ENCODE data around the gene FTO. TPM values are rescaled to one million over a fixed set of nuclear protein-coding genes. Genes with fewer than 3 reads are reported as not detected.
"Not testable (repeated sequence)": the region's sequence is repeated elsewhere in the genome, so short reads cannot be mapped to it uniquely, and the experiment has no call there.

FTO gene
- total RNA-seq, 2 donors from 2014 or later = 47.5 to 50.4 TPM

- H3K27ac ChIP-seq = no peak overlapping the region
- intact Hi-C loops (cut with DNase I) = no loop called here
- 85 to 93% methylated on average over 3 of the region's 3 CpGs for WGBS, 2 donors
- H3K4me1 ChIP-seq = no peaks in the 10 kb centered on the region
- no peak overlapping the region for H3K4me3 ChIP-seq
- no peak for ATAC-seq
- H3K36me3 ChIP-seq (replicated peaks in 1 of 2; ENCODE audit: insufficient read depth in 1 of 2, low read depth in 2 of 2) = no peaks in the 10 kb centered on the region
- no peak for TF ChIP-seq POLR2A (IDR thresholded peaks at IDR 0.05)
- TF ChIP-seq CTCF (IDR thresholded peaks at IDR 0.05) = no peak
- no peaks in the 10 kb centered on the region for H3K9me3 ChIP-seq
- DNase-seq = no peak
- no peaks in the 10 kb centered on the region for H3K27me3 ChIP-seq
Observed at GRCh38 chr16:53689636-53690035, 14.3 kb upstream of the FTO start.

GRCh38 chr16:53690771-53691170 lies 13.2 kb upstream of the FTO start:
- no peaks in the 10 kb centered on the region for H3K27me3 ChIP-seq
- 83 to 88% methylated on average over 2 of the region's 2 CpGs for WGBS, 2 donors
- no peak overlapping the region for H3K4me3 ChIP-seq
- ATAC-seq = no peak
- no peaks in the 10 kb centered on the region for H3K4me1 ChIP-seq
- H3K36me3 ChIP-seq (replicated peaks in 1 of 2; ENCODE audit: insufficient read depth in 1 of 2, low read depth in 2 of 2) = no peaks in the 10 kb centered on the region
- no peaks in the 10 kb centered on the region for H3K9me3 ChIP-seq
- intact Hi-C loops (cut with DNase I) = no loop called here
- no peak for DNase-seq
- no peak overlapping the region for H3K27ac ChIP-seq
- no peak for TF ChIP-seq CTCF (IDR thresholded peaks at IDR 0.05)

GRCh38 chr16:53692146-53692545 lies 11.8 kb upstream of the FTO start:
- DNase-seq (no peak), ATAC-seq (no peak)
- Histone ChIP-seq H3K4me1 (no peaks in the 10 kb centered on the region), H3K9me3 (no peaks in the 10 kb centered on the region), H3K4me3 (no peak overlapping the region), H3K27ac (no peak overlapping the region), H3K36me3 (replicated peaks in 1 of 2; ENCODE audit: insufficient read depth in 1 of 2, low read depth in 2 of 2) (no peaks in the 10 kb centered on the region), H3K27me3 (no peaks in the 10 kb centered on the region)
- 88 to 94% methylated on average over 5 of the region's 5 CpGs for WGBS, 2 donors
- TF ChIP-seq CTCF (IDR thresholded peaks at IDR 0.05) = no peak
- no peak for TF ChIP-seq POLR2A (IDR thresholded peaks at IDR 0.05)
- intact Hi-C loops (cut with DNase I) = no loop called here

GRCh38 chr16:53693320-53693719 lies 10.6 kb upstream of the FTO start:
- intact Hi-C loops (cut with DNase I) = no loop called here
- DNase-seq (no peak), ATAC-seq (no peak)
- H3K36me3 ChIP-seq (replicated peaks in 1 of 2; ENCODE audit: insufficient read depth in 1 of 2, low read depth in 2 of 2) = no peaks in the 10 kb centered on the region
- H3K4me1 ChIP-seq = no peaks in the 10 kb centered on the region
- no peaks in the 10 kb centered on the region for H3K9me3 ChIP-seq
- H3K4me3 ChIP-seq = no peak overlapping the region
- no peak for TF ChIP-seq CTCF (IDR thresholded peaks at IDR 0.05)
- TF ChIP-seq POLR2A (IDR thresholded peaks at IDR 0.05) = no peak
- 95 to 99% methylated on average over 5 of the region's 5 CpGs for WGBS, 2 donors
- H3K27ac ChIP-seq = no peak overlapping the region
- no peaks in the 10 kb centered on the region for H3K27me3 ChIP-seq

- DNase-seq (no peak), ATAC-seq (no peak)
- H3K27ac ChIP-seq = no peak overlapping the region
- 86 to 100% methylated on average over 1 of the region's 1 CpG for WGBS, 2 donors
- no peak overlapping the region for H3K4me3 ChIP-seq
- no peaks in the 10 kb centered on the region for H3K36me3 ChIP-seq (replicated peaks in 1 of 2; ENCODE audit: insufficient read depth in 1 of 2, low read depth in 2 of 2)
- H3K27me3 ChIP-seq = no peaks in the 10 kb centered on the region
- intact Hi-C loops (cut with DNase I) = no loop called here
- TF ChIP-seq CTCF (IDR thresholded peaks at IDR 0.05) (no peak), POLR2A (IDR thresholded peaks at IDR 0.05) (no peak)
- no peaks in the 10 kb centered on the region for H3K4me1 ChIP-seq
- no peaks in the 10 kb centered on the region for H3K9me3 ChIP-seq
Observed at GRCh38 chr16:53695070-53695469, 8.9 kb upstream of the FTO start.

GRCh38 chr16:53698271-53698670 lies 5.7 kb upstream of the FTO start:
- intact Hi-C loops (cut with DNase I); ATAC-seq; H3K9me3 ChIP-seq; H3K27me3 ChIP-seq; H3K36me3 ChIP-seq (replicated peaks in 1 of 2; ENCODE audit: insufficient read depth in 1 of 2, low read depth in 2 of 2); H3K4me3 ChIP-seq; H3K4me1 ChIP-seq; DNase-seq; H3K27ac ChIP-seq: not testable (repeated sequence)
- 100% methylated on average over 3 of the region's 31 CpGs; no CpG with 5 or more reads in 1 of the 2 donors for WGBS, 2 donors
